GM12878 (cell line): Measurements from ENCODE around the gene OTC. TPM values are rescaled to one million over a fixed set of nuclear protein-coding genes. Genes with fewer than 3 reads are reported as not detected.

Source experiments
- ASH2L ChIP-seq: fragments of 300-600, 200-600 bp; sonication (generic); IDR thresholded peaks from 2 replicates; pipeline ENCODE4 v1.6.1; 2017; ENCODE audit warnings: low read depth, mild to moderate bottlenecking, borderline replicate concordance
- BCLAF1 ChIP-seq: fragments of 450-650 bp; IDR thresholded peaks from 2 replicates; pipeline ENCODE4 v1.6.1; 2017; ENCODE audit warnings: antibody characterized with exemption, mild to moderate bottlenecking, moderate library complexity
- BHLHE40 ChIP-seq, 2 experiments: fragments of 450-650 bp in 1 of 2; IDR thresholded peaks; 2 replicates each; pipeline ENCODE4 v1.6.1; 2011 to 2017; ENCODE audit warnings: low read depth in 2 of 2, borderline replicate concordance in 1 of 2, improper control_type of control experiment in 1 of 2, low read length in 1 of 2, mild to moderate bottlenecking in 1 of 2
- BRCA1 ChIP-seq: IDR thresholded peaks from 2 replicates; pipeline ENCODE4 v1.6.1; 2011; ENCODE audit warnings: low read depth, low read length, improper control_type of control experiment
- CBFB ChIP-seq: IDR thresholded peaks from 2 replicates; pipeline ENCODE4 v1.6.1; 2016; ENCODE audit warnings: antibody characterized with exemption, low read depth
- CREB1 ChIP-seq: IDR thresholded peaks from 2 replicates; pipeline ENCODE4 v1.6.1; 2012; ENCODE audit warnings: low read depth, mild to moderate bottlenecking, inconsistent platforms
- EGR1 ChIP-seq, 2 experiments: IDR thresholded peaks; 1 replicate in 1 of 2; 2 replicates in 1 of 2; pipeline ENCODE4 v1.6.1; 2011 to 2012; ENCODE audit warnings: low read depth in 2 of 2, low read length in 2 of 2, borderline replicate concordance in 1 of 2, mild to moderate bottlenecking in 1 of 2, moderate library complexity in 1 of 2
- ESRRA ChIP-seq: IDR thresholded peaks from 2 replicates; pipeline ENCODE4 v1.6.1; 2012; ENCODE audit warnings: mild to moderate bottlenecking, low read length, improper control_type of control experiment
- IRF3 ChIP-seq: fragments of 450-650 bp; IDR thresholded peaks from 2 replicates; pipeline ENCODE4 v1.6.1; 2014; ENCODE audit warnings: mild to moderate bottlenecking
- JUND ChIP-seq: IDR thresholded peaks from 2 replicates; pipeline ENCODE4 v1.6.1; 2012; ENCODE audit warnings: low read depth, mild to moderate bottlenecking, low read length, improper control_type of control experiment, moderate library complexity
- PML ChIP-seq: IDR thresholded peaks from 2 replicates; pipeline ENCODE4 v1.6.1; 2012; ENCODE audit warnings: low read length, inconsistent platforms
- POLR2A ChIP-seq: IDR thresholded peaks from 2 replicates; pipeline ENCODE4 v1.6.1; 2011; ENCODE audit warnings: low read depth, mild to moderate bottlenecking, low read length
- SIN3A ChIP-seq: IDR thresholded peaks from 2 replicates; pipeline ENCODE4 v1.6.1; 2012; ENCODE audit warnings: low read depth, low read length, improper control_type of control experiment
- SUPT20H ChIP-seq: IDR thresholded peaks from 2 replicates; pipeline ENCODE4 v1.6.1; 2011; ENCODE audit warnings: low read depth, mild to moderate bottlenecking, low read length, moderate library complexity, borderline replicate concordance; ENCODE audit not compliant: control insufficient read depth
- TARDBP ChIP-seq: IDR thresholded peaks from 2 replicates; pipeline ENCODE4 v1.6.1; 2016; ENCODE audit warnings: borderline replicate concordance
- YY1 ChIP-seq: IDR thresholded peaks from 2 replicates; pipeline ENCODE4 v1.6.1; 2011; ENCODE audit warnings: low read depth, mild to moderate bottlenecking, low read length
- ZNF24 ChIP-seq: fragments of 450-650 bp; IDR thresholded peaks from 2 replicates; pipeline ENCODE4 v1.6.1; 2017; ENCODE audit warnings: antibody characterized with exemption, mild to moderate bottlenecking
- ZNF687 ChIP-seq: fragments of 450-650 bp; IDR thresholded peaks from 2 replicates; pipeline ENCODE4 v1.6.1; 2017; ENCODE audit warnings: mild to moderate bottlenecking, moderate library complexity
- polyA plus RNA-seq, 11 experiments: library from polyadenylated mRNA; depleted of rRNA in 4 of 11; unstranded in 6 of 11; stranded (reverse) in 5 of 11; fragments of >200 nt; fragmentation: Nextera tagmentation in 4 of 11; fragmentation: Illumina TruSeq in 1 of 11; extraction: Ambion mirVana in 4 of 11; extraction: Trizol in 1 of 11; gene quantifications; 1 replicate in 1 of 11; 2 replicates in 10 of 11; pipeline versions ENCODE4 v1.2.1 to v1.2.3, GENCODE V29; 2011 to 2016; ENCODE audit warnings: inconsistent platforms in 2 of 11, missing spikeins in 2 of 11, low read depth in 1 of 11
- total RNA-seq, 4 experiments: library from RNA; depleted of rRNA in 3 of 4; stranded (reverse); fragments of >200 nt in 3 of 4; fragmentation: Illumina TruSeq in 1 of 4; extraction: Trizol in 1 of 4; gene quantifications; 2 replicates each; pipeline versions ENCODE4 v1.2.1 to v1.2.3, GENCODE V29; 2013 to 2021
- TF ChIP-seq, protein P1 (sequence below): fragments of 450-650 bp; IDR thresholded peaks from 2 replicates; pipeline ENCODE4 v1.6.1; 2017; ENCODE audit warnings: mild to moderate bottlenecking, low read depth, inconsistent platforms; ENCODE audit not compliant: poor library complexity, severe bottlenecking

Gene OTC
- total and polyA plus RNA-seq, 10 of the 15 experiments (the other 5 are each of a cell fraction or from before 2014, with no cell fraction given): not detected

DNA sequence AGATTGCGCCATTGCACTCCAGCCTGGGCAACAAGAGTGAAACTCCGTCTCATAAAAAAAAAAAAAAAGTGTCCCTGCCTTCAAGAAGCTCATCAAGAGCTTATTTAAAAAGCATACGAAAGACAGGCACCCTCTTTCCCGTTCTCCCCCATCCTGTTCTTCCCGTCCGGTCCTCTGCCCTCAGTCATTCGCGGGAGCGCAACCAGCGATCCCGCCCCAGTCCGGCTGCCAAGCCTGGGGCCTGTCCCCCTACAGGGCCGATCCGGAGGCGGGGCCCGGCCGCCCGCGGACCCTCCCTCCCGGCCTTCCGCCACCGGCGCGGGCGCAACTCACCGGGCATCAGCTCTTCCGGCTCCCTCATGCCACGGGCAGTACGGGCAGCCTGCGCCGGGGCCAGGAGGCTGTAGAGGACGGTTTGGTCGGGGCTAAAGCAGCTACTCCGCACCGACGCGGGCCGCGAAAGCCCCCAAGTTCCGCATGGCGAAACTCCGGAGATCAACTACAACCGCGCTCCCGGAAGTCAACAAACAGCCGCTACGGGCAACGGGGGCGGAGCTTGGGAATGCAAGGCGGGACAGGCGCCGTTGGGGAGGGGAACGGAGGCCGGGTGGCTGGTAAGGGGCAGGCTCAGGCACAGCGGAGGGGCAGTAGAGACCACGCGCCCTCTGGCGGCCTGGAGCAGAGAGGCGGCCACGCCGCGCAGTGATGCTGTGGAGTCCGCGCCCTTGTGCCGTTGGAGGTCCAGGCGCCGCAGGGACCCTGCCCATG lies 25.2 kb upstream of the OTC start, which contains the start of gene RPGR (continued):
- TF ChIP-seq, protein P1, sequence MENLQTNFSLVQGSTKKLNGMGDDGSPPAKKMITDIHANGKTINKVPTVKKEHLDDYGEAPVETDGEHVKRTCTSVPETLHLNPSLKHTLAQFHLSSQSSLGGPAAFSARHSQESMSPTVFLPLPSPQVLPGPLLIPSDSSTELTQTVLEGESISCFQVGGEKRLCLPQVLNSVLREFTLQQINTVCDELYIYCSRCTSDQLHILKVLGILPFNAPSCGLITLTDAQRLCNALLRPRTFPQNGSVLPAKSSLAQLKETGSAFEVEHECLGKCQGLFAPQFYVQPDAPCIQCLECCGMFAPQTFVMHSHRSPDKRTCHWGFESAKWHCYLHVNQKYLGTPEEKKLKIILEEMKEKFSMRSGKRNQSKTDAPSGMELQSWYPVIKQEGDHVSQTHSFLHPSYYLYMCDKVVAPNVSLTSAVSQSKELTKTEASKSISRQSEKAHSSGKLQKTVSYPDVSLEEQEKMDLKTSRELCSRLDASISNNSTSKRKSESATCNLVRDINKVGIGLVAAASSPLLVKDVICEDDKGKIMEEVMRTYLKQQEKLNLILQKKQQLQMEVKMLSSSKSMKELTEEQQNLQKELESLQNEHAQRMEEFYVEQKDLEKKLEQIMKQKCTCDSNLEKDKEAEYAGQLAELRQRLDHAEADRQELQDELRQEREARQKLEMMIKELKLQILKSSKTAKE: no peak
- no peak for TF ChIP-seq PML
- no peak for TF ChIP-seq CBFB
- TF ChIP-seq POLR2A: peak; percentile 63
- TF ChIP-seq TARDBP: no peak
- no peak for TF ChIP-seq ZNF687
- TF ChIP-seq BHLHE40 (IDR thresholded peaks at IDR 0.05; ENCODE audit: borderline replicate concordance in 1 of 2, low read depth in 2 of 2, low read length in 1 of 2): peak in 1 of 2 experiments; percentile 32; a peak in 1 of 4 replicates
- TF ChIP-seq JUND: no peak
- TF ChIP-seq YY1: peak; percentile 75
- no peak for TF ChIP-seq ESRRA
- no peak for TF ChIP-seq IRF3
- no peak for TF ChIP-seq ZNF24
- TF ChIP-seq EGR1 (IDR thresholded peaks at IDR 0.05; ENCODE audit: borderline replicate concordance in 1 of 2, low read depth in 2 of 2, low read length in 2 of 2): no peak
- 0 out of 2 replicates have a peak, but pooled peaks have one; percentile 48 for TF ChIP-seq SIN3A
- no peak for TF ChIP-seq BRCA1
- no peak for TF ChIP-seq BCLAF1
- no peak for TF ChIP-seq ASH2L
- no peak for TF ChIP-seq SUPT20H
- peak; percentile 51; the same call in 1 of the 2 replicates for TF ChIP-seq CREB1
